Neuronal stem cell (in vitro differentiated cells): Measurements from ENCODE around the gene CCR9.

Experiments
- DNase-seq: peaks from one replicate; pipeline ENCODE4 v3.0.0-alpha.2; 2013; ENCODE audit warnings: low spot score
- H2AFZ ChIP-seq: one replicate; pipeline ENCODE4 v1.6.1; 2013; ENCODE audit warnings: mild to moderate bottlenecking, low read length, inconsistent platforms
- H2AK5ac ChIP-seq: 2 replicates; pipeline ENCODE4 v1.6.1; 2013; ENCODE audit warnings: low read depth, mild to moderate bottlenecking, inconsistent platforms, low read length, moderate library complexity, mixed read lengths
- H2BK120ac ChIP-seq: 2 replicates; pipeline ENCODE4 v1.6.1; 2013; ENCODE audit warnings: low read depth, mild to moderate bottlenecking, inconsistent platforms, low read length, moderate library complexity, mixed read lengths
- H2BK12ac ChIP-seq: one replicate; pipeline ENCODE4 v1.6.1; 2013; ENCODE audit warnings: low read length, inconsistent platforms
- H2BK15ac ChIP-seq: 2 replicates; pipeline ENCODE4 v1.6.1; 2013; ENCODE audit warnings: mild to moderate bottlenecking, low read length, inconsistent platforms, mixed read lengths
- H2BK5ac ChIP-seq: one replicate; pipeline ENCODE4 v1.6.1; 2013; ENCODE audit warnings: inconsistent platforms, mild to moderate bottlenecking, low read length, moderate library complexity
- H3K14ac ChIP-seq: one replicate; pipeline ENCODE4 v1.6.1; 2013; ENCODE audit warnings: low read length, inconsistent platforms
- H3K18ac ChIP-seq: 2 replicates; pipeline ENCODE4 v1.6.1; 2013; ENCODE audit warnings: low read length, inconsistent platforms
- H3K23ac ChIP-seq: 2 replicates; pipeline ENCODE4 v1.6.1; 2013; ENCODE audit warnings: low read depth, mild to moderate bottlenecking, mixed read lengths, low read length, inconsistent platforms; ENCODE audit not compliant: poor library complexity
- H3K27ac ChIP-seq: replicated peaks from 3 replicates; pipeline ENCODE4 v1.5.1; 2013; ENCODE audit warnings: low read length, inconsistent platforms
- H3K27me3 ChIP-seq, 3 experiments: 2 replicates each; pipeline ENCODE4 v1.6.1; 2013; ENCODE audit warnings: low read length in 3 of 3, mild to moderate bottlenecking in 2 of 3, inconsistent platforms in 1 of 3, low read depth in 1 of 3, mixed read lengths in 1 of 3, moderate library complexity in 1 of 3; ENCODE audit not compliant: control insufficient read depth in 3 of 3, insufficient read depth in 3 of 3
- H3K36me3 ChIP-seq, 2 donors: replicated peaks in 1 of 2; 2 replicates each; pipeline ENCODE4 v1.6.1; 2013; ENCODE audit warnings: low read length in 2 of 2; ENCODE audit not compliant: control insufficient read depth in 2 of 2, insufficient read depth in 2 of 2
- H3K4ac ChIP-seq: 2 replicates; pipeline ENCODE4 v1.6.1; 2013; ENCODE audit warnings: inconsistent platforms, mild to moderate bottlenecking, low read length, moderate library complexity
- H3K4me1 ChIP-seq, 2 donors: 1 replicate in 1 of 2; 2 replicates in 1 of 2; pipeline ENCODE4 v1.6.1; 2013; ENCODE audit warnings: low read length in 2 of 2, low read depth in 1 of 2; ENCODE audit not compliant: control insufficient read depth in 2 of 2, insufficient read depth in 1 of 2
- H3K4me2 ChIP-seq: one replicate; pipeline ENCODE4 v1.6.1; 2013; ENCODE audit warnings: mild to moderate bottlenecking, low read length, inconsistent platforms; ENCODE audit not compliant: insufficient read depth, poor library complexity, severe bottlenecking
- H3K4me3 ChIP-seq, 2 donors: 2 replicates each; pipeline ENCODE4 v1.5.1; 2013; ENCODE audit warnings: low read length in 2 of 2, mild to moderate bottlenecking in 2 of 2, inconsistent platforms in 1 of 2, moderate library complexity in 1 of 2
- H3K79me1 ChIP-seq: one replicate; pipeline ENCODE4 v1.6.1; 2013; ENCODE audit warnings: low read depth, mild to moderate bottlenecking, inconsistent platforms, low read length, moderate library complexity
- H3K9ac ChIP-seq: one replicate; pipeline ENCODE4 v1.6.1; 2013; ENCODE audit warnings: mild to moderate bottlenecking, low read depth, low read length, inconsistent platforms; ENCODE audit not compliant: poor library complexity
- H3K9me3 ChIP-seq, 2 donors: replicated peaks in 1 of 2; 2 replicates each; pipeline versions ENCODE3 to v1.6.1; 2013; ENCODE audit warnings: low read length in 2 of 2, mild to moderate bottlenecking in 2 of 2, inconsistent platforms in 1 of 2, low read depth in 1 of 2, mixed read lengths in 1 of 2, moderate library complexity in 1 of 2; ENCODE audit not compliant: control insufficient read depth in 2 of 2, insufficient read depth in 1 of 2
- H4K8ac ChIP-seq: one replicate; pipeline ENCODE4 v1.6.1; 2013; ENCODE audit warnings: low read depth, mild to moderate bottlenecking, inconsistent platforms, low read length, moderate library complexity
- H4K91ac ChIP-seq: one replicate; pipeline ENCODE4 v1.6.1; 2013; ENCODE audit warnings: low read length, low read depth, mild to moderate bottlenecking, inconsistent platforms; ENCODE audit not compliant: poor library complexity
- WGBS, 2 donors: extraction: QIAGEN DNeasy Blood & Tissue Kit; methylation state at CpG; one replicate each; pipeline ENCODE4 v1.1.7; 2013; ENCODE audit warnings: missing lambda C conversion rate in 2 of 2, mixed read lengths in 1 of 2; ENCODE audit not compliant: insufficient read length in 2 of 2, insufficient replicate concordance in 1 of 2; ENCODE audit errors: extremely low coverage in 2 of 2; 5-methylcytosine and 5-hydroxymethylcytosine counted together

The CCR9 gene

DNA sequence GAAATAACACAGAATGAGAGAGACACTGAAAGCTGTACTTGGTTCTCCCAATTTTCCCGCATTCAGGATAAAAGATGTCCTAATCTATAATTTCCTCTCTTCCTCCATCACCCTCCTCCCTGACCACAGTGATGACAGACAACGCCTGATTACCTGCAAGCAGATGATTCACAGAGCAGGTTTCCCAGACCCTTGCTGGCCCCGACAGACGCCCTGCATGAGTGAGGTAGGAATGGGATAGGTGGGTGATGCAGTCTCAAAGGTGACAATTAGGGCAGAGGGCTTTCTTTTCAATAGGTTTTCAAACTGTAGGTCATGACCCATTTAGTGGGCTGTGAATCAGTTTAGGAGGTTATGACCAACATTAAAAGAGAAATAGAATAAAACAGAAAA is 51.7 kb downstream of the CCR9 start:
- Histone ChIP-seq H3K14ac (no peak overlapping the region), H3K4ac (no peak overlapping the region), H2AFZ (no peak overlapping the region), H4K91ac (no peak overlapping the region), H3K79me1 (no peaks in the 10 kb centered on the region), H3K27me3 (no peaks in the 10 kb centered on the region), H3K9me3 (peaks cover 0 to 4% of the 10 kb centered on the region in 2 donors), H3K18ac (no peak overlapping the region), H3K9ac (no peak overlapping the region), H3K23ac (no peak overlapping the region), H3K27ac (no peak overlapping the region), H3K36me3 (peaks cover 6 to 49% of the 10 kb centered on the region in 2 donors), H2BK120ac (no peak overlapping the region), H2BK12ac (no peak overlapping the region), H3K4me3 (no peak overlapping the region), H3K4me1 (peaks cover 0 to 2% of the 10 kb centered on the region in 2 donors), H2BK5ac (no peak overlapping the region), H4K8ac (no peak overlapping the region), H2AK5ac (no peak overlapping the region), H3K4me2 (no peak overlapping the region), H2BK15ac (no peak overlapping the region)
- no CpG with 5 or more reads among the region's 4 CpGs for WGBS, 2 donors
- DNase-seq, result no peak

DNA sequence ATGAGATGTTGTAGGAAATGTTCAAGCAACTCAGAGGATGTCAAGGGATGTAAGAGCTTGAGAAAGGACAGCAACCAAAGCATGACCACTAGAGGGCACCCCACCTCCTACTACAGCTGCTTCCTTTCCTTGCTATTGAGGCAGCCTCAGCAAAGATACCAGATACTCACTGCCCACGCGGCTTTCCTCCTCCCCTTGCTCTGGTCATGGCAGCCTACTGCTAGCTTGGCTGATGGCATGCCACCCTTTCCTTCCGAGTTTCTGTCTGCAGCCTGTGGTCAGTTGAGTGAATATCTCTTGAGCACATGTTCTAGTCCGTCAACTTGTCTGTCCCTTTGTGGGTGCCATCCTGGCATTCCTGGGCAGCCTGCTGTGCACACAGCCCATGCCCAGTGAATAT is 52.5 kb downstream of the CCR9 start:
- no peak overlapping the region for H2AK5ac ChIP-seq
- H3K27me3 ChIP-seq, result no peaks in the 10 kb centered on the region
- H3K9ac ChIP-seq, result no peak overlapping the region
- no peak overlapping the region for H3K14ac ChIP-seq
- no CpG with 5 or more reads among the region's 4 CpGs for WGBS, 2 donors
- peaks cover 0 to 2% of the 10 kb centered on the region in 2 donors for H3K4me1 ChIP-seq
- H2BK15ac ChIP-seq, result no peak overlapping the region
- peaks cover 0 to 4% of the 10 kb centered on the region in 2 donors for H3K9me3 ChIP-seq
- DNase-seq, result peak; percentile 67
- H2BK120ac ChIP-seq, result no peak overlapping the region
- no peak overlapping the region for H4K8ac ChIP-seq
- peaks cover 6 to 41% of the 10 kb centered on the region in 2 donors for H3K36me3 ChIP-seq
- no peak overlapping the region for H3K4ac ChIP-seq
- H2BK5ac ChIP-seq, result no peak overlapping the region
- H3K23ac ChIP-seq, result no peak overlapping the region
- H3K4me3 ChIP-seq, result no peak overlapping the region
- H2BK12ac ChIP-seq, result no peak overlapping the region
- no peak overlapping the region for H3K4me2 ChIP-seq
- H3K79me1 ChIP-seq, result no peaks in the 10 kb centered on the region
- H2AFZ ChIP-seq, result no peak overlapping the region
- H3K27ac ChIP-seq, result no peak overlapping the region
- no peak overlapping the region for H4K91ac ChIP-seq
- H3K18ac ChIP-seq, result no peak overlapping the region

DNA sequence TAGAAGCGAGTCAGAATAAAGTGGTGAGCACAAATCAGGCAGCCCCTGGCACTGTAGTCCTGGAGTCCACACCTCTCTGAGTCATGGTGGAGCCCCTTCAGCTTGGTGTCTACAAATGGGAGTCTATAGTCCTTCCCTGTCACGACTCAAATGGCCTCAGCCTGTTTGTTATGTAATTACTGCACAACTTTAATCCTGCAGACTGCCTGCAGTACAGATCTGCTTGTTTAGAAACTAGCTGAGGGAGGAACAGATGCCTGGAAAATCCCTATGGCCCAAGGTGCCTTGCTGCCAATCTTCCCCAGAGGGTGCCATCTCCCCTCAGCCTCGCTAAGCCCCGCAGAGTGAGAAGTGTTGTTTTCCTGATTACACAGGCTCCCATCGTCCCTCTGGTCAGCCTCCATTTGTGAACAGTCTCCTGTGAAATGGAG is 53.0 kb downstream of the CCR9 start:
- no peak overlapping the region for H3K9ac ChIP-seq
- no peak overlapping the region for H3K18ac ChIP-seq
- no peak overlapping the region for H2BK120ac ChIP-seq
- H3K4me1 ChIP-seq, result peaks cover 0 to 2% of the 10 kb centered on the region in 2 donors
- no CpG with 5 or more reads among the region's 5 CpGs for WGBS, 2 donors
- H3K27ac ChIP-seq, result no peak overlapping the region
- no peaks in the 10 kb centered on the region for H3K27me3 ChIP-seq
- DNase-seq, result no peak
- H3K79me1 ChIP-seq, result no peaks in the 10 kb centered on the region
- no peak overlapping the region for H3K23ac ChIP-seq
- H2AFZ ChIP-seq, result no peak overlapping the region
- H3K4me3 ChIP-seq, result no peak overlapping the region
- H2BK15ac ChIP-seq, result no peak overlapping the region
- H4K8ac ChIP-seq, result no peak overlapping the region
- H2BK5ac ChIP-seq, result no peak overlapping the region
- peaks cover 0 to 4% of the 10 kb centered on the region in 2 donors for H3K9me3 ChIP-seq
- no peak overlapping the region for H3K4ac ChIP-seq
- H3K4me2 ChIP-seq, result no peak overlapping the region
- H3K36me3 ChIP-seq, result peaks cover 6 to 36% of the 10 kb centered on the region in 2 donors
- no peak overlapping the region for H2AK5ac ChIP-seq
- H2BK12ac ChIP-seq, result no peak overlapping the region
- H3K14ac ChIP-seq, result no peak overlapping the region
- H4K91ac ChIP-seq, result no peak overlapping the region

DNA sequence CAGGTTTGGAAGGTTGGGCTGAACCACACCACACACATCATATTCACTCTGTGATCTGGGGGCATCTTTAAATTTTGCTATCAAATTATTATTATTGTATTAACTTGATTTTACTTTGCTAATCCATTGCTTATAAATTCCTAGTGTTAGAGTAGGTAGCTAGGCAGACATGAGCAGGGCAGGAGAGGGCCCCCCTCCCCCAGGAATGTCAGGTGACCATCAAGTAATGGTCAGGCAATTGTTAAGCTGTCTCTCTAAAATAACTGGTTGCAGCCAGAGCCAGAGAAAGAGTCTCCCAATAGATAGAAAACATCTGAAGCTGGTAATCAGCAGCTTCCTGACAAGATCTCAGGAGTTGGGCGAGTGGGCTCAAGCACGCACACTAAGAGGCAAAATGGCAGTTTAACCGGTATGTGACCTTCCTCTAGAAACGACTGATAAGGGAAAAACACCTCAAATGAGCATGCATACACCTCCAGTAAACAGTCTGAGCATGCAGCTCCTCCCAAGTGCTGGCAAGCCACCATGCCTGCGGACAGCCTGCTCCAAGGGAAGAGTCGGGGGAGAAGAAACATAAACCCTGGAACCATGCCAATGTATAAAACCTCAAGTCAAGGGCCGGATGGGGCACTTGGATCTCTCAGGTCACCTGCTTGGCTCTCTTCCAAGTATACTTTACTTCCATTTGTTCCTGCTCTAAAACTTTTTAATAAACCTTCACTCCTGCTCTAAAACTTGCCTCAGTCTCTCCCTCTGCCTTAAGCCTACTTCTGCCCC is 53.8 kb downstream of the CCR9 start:
- no peaks in the 10 kb centered on the region for H3K79me1 ChIP-seq
- H3K4ac ChIP-seq, result no peak overlapping the region
- H2BK15ac ChIP-seq, result no peak overlapping the region
- peaks cover 3 to 28% of the 10 kb centered on the region in 2 donors for H3K36me3 ChIP-seq
- no peak overlapping the region for H2AK5ac ChIP-seq
- no peak overlapping the region for H3K14ac ChIP-seq
- H2BK12ac ChIP-seq, result no peak overlapping the region
- H3K4me1 ChIP-seq, result peaks cover 0 to 2% of the 10 kb centered on the region in 2 donors
- WGBS, 2 donors, result no CpG with 5 or more reads among the region's 7 CpGs
- H3K4me2 ChIP-seq, result no peak overlapping the region
- H3K9ac ChIP-seq, result no peak overlapping the region
- no peak overlapping the region for H3K4me3 ChIP-seq
- no peak for DNase-seq
- H2BK5ac ChIP-seq, result no peak overlapping the region
- H3K18ac ChIP-seq, result no peak overlapping the region
- no peak overlapping the region for H4K91ac ChIP-seq
- no peak overlapping the region for H4K8ac ChIP-seq
- H3K23ac ChIP-seq, result no peak overlapping the region
- H3K27me3 ChIP-seq, result no peaks in the 10 kb centered on the region
- H3K27ac ChIP-seq, result no peak overlapping the region
- H3K9me3 ChIP-seq, result no peaks in the 10 kb centered on the region
- H2AFZ ChIP-seq, result no peak overlapping the region
- H2BK120ac ChIP-seq, result no peak overlapping the region
